GM10847 (cell line): ENCODE results near the gene H6PD.

Source experiments
- POLR2A ChIP-seq: IDR thresholded peaks from 2 replicates; pipeline ENCODE4 v1.6.1; 2011; ENCODE audit not compliant: insufficient read length; ENCODE audit errors: extremely low read depth

Gene H6PD

DNA sequence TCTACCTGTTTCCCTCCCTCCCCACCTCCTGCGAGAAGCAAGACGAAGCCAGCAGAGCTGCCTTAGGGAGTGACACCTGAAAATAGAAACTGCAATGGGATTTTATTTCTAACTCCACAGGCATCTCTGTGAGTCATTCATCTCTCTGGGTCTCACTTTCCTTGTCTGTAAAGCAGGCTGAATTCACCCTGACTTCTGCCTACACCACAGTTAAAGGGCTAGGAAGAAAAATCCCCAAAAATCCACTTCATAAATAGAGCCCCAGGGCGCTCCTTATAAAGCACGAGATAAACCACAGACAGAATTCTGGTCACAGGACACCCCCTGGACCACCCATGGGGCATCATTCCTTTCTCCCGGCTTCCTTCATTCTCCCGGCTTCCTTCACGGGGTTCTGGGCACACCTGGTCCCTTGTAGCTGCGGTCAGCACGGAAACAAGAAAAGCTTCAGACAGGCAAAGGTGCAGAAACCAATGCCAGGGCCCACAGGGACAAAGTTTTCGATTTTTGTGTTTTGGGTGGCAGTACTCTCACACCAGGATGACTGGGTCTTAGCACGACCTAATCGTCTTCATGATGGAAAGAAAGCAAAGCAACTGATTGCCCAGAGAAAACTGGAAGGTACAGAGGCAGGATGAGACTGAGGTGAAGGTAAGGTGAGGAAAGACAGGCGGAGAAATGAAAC is 2.8 kb upstream of the H6PD start:
- TF ChIP-seq POLR2A = no peak

DNA sequence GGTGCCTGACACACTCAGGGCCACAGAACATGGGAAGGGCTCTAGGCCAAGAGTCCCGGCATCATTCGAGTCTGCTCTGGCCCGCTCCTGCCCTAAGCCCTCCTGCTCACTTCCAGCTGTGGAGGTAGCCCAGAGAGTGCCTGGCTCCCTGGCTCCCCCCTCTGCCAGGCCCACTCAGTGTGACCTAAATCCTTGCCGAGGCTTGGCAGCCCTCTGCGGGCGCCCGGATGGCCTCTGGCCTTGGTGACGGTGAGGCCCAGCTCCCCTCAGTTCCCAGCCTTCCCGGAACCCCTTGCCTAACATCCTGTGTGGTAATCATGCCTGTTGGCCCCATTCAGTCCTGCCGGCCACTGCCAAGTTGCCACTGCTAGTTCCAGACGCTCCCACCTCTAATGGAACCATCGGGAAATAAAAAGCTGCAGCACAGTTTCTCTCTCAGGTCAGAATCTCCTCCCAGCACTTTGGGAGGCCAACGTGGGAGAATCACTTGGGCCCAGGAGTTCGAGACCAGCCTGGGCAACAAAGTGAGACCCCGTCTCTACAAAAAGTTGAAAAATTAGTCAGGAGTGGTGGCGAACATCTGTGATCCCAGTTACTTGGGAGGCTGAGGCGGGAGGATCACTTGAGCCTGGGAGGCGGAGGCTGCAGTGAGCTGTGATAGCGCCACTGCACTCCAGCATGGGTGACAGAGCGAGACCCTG is 1.2 kb upstream of the H6PD start:
- TF ChIP-seq POLR2A = no peak

DNA sequence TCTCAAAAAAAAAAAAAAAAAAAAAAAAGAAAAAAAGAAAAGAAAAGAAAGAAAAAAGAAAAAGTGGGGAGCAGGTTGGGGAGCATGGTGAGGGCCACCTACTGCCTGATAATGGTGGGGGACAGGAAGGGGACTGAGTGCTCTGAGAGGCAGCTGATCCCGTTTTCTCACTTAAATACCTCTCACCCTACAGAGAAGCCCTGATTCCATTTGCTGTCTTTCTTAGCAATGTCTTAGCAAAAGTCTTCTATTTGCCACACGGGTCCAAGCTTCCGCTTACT is 692 bp upstream of the H6PD start:
- TF ChIP-seq POLR2A = no peak

DNA sequence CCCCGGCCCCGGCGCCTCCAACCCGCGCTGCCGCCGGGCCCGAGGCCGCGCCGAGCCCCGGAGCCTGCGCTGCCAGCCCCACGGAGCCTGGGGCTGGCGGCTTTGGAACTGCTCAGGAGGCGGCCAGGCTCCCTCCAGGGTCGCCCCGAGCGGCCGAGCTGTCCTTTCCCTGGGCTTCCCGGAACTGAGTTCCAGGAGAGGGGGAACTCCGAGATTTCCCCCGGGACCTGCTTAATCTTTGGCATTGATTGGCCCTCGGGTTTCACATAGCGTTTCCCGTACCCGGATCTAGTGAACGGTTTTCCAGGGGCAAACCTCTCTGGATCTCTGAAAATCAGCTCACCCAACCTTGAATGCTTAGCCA is 504 bp downstream of the H6PD start:
- TF ChIP-seq POLR2A = no peak

DNA sequence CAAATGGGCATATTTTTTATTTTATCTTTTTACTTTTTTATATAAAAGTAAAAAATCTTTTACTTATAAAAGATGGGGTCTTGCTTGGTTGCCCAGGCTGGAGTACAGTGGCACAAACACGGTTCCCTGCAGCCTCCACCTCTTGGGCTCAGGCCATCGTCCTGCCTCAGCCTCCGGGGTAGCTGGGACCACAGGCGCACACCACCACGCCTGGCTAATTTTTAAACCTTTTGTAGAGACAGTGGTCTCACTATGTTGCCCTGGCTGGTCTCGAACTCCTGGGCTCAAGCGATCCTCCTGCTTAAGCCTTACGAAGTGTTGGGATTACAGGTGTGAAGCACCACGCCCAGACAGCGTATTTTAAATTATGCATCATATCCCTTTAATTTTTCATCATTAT is 986 bp downstream of the H6PD start:
- TF ChIP-seq POLR2A = no peak

DNA sequence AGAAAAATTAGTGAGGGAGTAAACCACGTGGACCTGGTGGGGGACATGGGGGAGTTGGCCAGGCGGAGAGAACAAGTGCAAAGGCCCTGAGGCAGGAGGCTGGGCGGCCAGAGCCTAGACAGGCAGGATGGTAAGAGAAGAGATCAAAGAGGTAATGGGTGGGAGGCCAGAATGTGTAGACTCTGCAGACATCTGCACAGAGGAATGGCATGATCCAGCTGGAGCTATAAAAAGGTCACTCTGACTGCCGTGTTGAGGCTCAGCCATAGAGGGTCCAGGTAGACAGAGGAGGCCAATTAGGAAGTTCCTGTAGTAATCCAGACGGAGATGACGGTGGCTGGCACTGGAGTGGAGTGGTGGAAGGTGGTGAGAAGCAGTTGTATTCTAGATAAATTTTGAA is 3.6 kb downstream of the H6PD start:
- no peak for TF ChIP-seq POLR2A

DNA sequence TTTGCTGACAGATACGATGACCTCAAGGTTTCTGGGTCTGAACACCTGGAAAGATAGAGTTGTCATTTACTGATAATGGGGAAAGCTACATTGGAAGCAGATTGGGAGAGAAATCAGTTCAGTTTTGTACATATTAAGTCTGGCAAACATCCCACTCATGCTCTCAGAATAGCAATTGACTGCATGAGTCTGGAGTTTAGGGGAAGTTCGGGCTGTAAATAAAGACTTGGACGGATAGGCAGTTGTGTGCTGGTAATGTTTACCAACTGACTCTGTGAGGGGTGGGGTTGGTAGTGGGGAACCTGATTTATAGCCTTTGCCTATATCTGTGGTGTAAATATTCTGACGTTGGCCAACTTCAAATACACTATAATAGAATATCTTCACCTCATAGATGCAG is 4.0 kb downstream of the H6PD start:
- no peak for TF ChIP-seq POLR2A

DNA sequence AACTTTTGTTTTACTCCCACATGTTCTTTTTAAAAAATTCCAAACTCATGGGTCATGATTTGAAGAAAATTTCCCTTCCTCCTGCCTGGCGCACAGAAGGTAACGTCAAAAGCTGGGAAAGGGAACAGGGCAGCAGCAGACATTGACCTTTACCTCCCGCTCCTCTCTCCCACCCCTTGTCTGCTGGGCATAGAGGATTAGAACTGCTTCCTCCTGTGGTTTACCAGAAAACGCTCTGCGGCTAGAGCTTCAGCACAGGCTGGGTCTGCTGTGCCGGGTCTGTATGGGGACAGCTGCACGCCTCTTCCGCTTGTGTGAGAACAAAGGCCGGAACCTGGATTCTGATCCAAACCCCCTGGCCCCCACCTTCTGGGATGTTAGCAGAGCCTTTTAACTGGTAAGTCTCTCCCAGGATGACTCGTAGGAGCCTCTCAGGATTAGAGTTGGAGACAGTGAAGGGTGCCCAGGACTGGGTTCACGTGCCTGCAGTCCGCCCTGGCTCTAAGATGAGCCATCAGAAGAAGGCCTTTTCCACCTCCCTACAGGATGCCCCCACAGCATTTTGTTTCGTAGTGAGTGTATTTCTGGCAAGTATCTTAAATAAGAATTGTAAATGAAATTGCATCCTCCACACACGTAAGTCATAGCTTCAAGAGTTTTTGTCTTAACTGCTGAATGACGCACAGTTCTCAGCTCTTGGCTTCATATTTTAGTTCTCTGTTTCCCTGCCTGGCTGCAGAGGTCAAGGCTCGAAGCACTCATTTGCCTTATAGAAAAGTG is 5.2 kb downstream of the H6PD start:
- TF ChIP-seq POLR2A = no peak

DNA sequence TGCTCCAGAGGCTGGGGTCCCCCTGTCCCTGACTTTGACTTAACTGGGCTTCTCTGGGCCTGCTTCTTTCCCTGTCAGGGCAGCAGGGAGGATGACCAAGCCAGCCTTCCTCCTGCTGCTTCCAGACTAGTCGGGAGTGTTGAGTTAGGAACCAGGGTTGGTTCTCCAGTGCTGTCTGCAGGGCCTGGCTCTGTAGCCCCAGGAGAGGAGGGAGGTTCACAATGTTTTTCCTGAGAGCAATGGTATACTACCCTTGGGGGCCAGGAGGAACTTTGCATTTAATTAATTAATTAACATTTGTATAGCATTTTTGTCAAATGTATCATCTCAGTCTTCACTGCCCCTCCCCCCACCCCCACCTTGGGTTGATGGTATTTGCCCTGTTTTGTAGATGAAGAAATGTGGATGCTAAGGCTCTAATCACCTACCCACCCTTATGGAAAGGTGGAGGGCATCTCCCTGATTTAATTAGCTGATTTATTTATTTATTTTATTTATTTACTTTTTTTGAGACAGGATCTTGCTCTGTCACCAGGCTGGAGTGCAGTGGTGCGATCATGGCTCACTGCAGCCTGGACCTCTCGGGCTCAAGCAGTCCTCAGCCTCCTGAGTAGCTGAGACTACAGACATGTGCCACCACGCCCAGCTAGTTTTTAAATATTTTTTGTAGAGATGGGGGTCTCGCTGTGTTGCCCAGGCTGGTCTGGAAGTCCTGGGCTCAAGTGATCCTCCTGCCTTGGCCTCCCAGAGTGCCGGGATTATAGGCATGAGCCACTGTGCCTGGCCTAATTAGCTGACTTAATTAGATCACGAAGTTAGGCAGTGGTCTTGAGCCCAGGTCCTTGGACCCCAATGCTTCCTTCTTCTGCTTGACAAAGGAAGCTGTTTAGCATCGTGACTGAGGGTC is 6.6 kb downstream of the H6PD start:
- TF ChIP-seq POLR2A = no peak

DNA sequence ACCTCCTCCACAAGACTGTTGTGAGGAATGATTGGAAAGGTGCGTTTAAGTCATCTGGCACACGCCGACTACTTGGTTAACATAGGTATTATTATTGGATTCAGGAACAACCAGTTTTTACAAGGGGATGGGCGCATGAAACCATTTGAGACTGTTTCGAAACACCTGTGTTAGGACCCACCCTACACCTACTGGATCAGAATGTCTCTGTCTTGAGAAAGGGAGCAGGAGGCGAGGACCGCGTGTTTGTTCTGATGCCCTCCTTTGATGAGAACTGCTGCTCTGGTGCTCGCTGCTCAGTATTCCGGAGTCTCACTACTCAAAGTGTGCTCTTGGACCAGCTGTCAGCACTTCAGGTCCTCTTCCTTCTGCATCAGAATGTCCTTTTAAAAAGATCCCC is 7.3 kb downstream of the H6PD start:
- no peak for TF ChIP-seq POLR2A

DNA sequence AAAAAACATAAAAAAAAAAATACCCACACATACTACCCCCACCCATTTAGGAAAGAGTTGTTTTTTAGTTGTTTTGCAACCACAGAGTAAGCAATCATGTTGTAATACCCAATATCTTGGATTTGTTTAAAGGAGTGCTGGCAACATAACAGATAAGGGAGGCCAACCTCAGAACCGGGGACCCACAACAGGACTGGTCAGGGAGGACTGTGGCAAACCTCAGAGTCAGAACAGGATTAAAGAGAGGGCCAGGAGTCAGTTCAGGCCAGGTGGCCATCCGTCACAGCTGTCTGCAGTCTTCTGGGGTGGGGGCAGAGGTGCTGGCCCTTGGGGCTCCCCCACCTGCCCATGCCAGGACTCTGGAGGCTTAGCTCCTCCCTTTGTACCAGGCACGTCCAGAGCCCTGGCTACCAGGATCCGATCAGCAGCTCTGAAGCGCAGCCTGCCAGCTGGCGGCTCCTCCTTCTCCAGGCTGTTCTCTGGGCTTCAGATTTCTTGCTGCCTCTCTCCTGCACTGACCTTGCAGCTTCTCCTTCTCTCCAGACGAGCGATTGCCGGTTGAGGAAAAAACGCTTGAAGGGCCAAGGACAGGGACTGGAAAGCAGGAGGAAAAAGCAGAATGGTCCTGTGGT is 7.9 kb downstream of the H6PD start:
- no peak for TF ChIP-seq POLR2A

DNA sequence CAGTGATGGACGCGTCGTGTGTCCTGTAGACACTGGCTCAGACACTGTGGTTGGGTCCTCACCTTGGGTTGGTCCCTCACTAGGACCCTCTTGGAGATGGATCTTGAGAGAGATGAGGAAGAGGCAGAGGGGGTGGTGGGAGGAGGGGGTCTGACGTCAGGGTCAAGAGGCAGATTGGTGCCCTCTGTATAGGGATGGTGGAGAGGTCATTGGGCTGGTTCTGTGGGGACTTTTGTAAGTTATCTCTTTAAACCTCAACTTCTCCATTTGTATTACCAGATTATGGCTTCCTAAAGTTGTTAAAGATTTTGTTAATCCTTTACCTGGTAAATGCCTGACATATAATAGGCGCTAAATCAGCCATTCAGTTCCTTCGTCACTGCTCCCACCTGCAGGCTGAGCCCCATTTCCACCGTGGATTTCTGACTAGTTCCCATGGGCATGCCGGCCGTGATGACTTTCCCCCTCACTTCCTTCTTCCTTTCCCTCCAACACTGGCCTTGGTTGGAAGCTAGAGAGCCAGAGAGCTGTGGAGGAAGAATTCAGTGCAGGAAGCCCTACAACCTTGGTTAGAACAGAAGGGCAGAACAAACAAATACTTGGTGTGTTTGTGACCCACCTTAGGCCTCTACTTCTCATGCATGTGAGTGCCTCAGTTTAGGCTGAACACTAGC is 8.6 kb downstream of the H6PD start:
- no peak for TF ChIP-seq POLR2A

DNA sequence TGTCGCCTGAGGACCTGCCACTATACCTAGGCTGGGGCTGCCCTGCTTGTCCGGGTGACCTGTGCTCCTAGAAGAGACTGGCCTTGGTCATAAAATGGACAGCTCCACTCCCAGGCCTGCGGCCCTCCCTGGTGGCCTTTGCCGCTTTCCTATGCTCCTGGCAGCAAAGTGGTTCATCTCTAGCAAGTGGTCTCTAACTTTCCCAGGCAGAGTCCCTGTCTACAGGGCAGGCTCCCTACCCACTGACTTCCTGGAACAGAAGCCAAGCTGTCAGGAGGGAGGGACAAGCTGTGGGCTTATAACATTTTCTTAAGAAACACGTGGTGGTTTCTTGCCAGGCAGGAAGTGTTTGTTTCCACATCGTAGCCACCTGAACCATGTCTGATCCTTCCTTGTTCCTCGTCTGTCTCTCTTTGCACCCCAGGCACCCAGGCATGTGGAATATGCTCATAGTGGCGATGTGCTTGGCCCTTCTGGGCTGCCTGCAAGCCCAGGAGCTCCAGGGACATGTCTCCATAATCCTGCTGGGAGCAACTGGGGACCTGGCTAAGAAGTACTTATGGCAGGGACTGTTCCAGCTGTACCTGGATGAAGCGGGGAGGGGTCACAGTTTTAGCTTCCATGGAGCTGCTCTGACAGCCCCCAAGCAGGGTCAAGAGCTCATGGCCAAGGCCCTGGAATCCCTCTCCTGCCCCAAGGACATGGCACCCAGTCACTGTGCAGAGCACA is 10.1 kb downstream of the H6PD start:
- TF ChIP-seq POLR2A = no peak

DNA sequence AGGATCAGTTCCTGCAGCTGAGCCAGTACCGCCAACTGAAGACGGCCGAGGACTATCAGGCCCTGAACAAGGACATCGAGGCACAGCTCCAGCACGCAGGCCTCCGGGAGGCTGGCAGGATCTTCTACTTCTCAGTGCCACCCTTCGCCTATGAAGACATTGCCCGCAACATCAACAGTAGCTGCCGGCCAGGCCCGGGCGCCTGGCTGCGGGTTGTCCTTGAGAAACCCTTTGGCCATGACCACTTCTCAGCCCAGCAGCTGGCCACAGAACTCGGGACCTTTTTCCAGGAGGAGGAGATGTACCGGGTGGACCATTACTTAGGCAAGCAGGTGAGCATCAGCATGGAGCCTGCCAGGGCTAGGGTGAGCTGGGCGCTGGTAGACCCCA is 10.7 kb downstream of the H6PD start:
- no peak for TF ChIP-seq POLR2A
